Measurements from ENCODE around the gene BDH2. TPM values are rescaled to one million over a fixed set of nuclear protein-coding genes. Genes with fewer than 3 reads are reported as not detected.
A peak's percentile ranks its signal among the peaks of the same experiment; 100 is the strongest.

The BDH2 gene
- total and polyA plus RNA-seq, 2 of the 8 experiments (the other 6 are each of a cell fraction or from before 2014, with no cell fraction given) = 46.0 to 46.2 TPM

DNA sequence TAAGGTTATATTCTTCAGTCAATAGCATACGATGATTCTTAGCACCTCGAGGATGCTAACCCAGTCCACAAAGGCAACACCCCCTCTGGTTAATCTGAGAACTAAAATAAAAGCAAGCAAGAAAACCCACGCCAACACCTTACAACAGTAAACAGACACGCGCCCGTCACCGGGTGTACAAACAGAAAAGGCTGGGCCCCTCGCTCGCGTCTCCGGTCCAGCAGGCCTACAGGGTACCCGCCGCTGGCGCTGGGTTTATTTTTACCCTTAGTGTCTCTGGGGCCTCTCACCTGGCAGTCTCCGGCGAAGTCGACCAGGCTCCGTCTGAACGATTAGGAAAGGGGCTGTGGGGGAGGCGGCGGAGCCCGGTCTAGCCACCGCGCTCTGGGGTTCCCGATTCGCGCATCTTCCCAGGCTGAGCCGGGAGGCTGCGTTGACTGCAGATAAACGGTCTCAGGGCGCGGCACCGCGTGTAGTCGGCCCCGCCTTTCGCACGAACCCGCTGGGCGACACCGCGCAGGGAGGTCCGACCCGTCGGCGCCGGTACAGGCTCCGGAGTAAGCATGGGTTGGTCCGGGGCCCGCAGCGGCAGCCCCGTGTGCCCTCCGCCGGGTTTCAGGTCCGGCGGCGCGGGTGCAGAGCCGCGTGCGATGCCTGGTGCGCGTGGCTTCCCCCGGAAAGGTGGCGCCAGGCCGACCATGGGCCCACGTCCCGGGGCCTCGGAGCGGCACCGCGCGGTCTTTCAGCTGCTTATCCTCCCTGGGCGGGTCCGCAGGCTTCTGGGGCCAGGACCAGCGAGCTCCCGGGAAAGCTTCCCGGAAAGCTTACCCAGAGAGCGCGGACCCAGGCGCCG lies 23.5 kb downstream of the BDH2 start (continued):
- no peak for TF ChIP-seq SIRT6 (IDR thresholded peaks at IDR 0.05; ENCODE audit: low read length)
- no peak for TF ChIP-seq ZNF274 (IDR thresholded peaks at IDR 0.05; ENCODE audit: borderline replicate concordance, extremely low read depth, low read length)
- TF ChIP-seq EZH2 (IDR thresholded peaks at IDR 0.05; ENCODE audit: low read depth, low read length, severe bottlenecking) = peak; percentile 58
- TF ChIP-seq, protein P1, sequence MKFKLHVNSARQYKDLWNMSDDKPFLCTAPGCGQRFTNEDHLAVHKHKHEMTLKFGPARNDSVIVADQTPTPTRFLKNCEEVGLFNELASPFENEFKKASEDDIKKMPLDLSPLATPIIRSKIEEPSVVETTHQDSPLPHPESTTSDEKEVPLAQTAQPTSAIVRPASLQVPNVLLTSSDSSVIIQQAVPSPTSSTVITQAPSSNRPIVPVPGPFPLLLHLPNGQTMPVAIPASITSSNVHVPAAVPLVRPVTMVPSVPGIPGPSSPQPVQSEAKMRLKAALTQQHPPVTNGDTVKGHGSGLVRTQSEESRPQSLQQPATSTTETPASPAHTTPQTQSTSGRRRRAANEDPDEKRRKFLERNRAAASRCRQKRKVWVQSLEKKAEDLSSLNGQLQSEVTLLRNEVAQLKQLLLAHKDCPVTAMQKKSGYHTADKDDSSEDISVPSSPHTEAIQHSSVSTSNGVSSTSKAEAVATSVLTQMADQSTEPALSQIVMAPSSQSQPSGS (IDR thresholded peaks at IDR 0.05; ENCODE audit: low read length) = no peak
- TF ChIP-seq HDAC2 (IDR thresholded peaks at IDR 0.05; ENCODE audit: borderline replicate concordance in 1 of 2, low read depth in 2 of 2, low read length in 2 of 2) = no peak
- TF ChIP-seq RNF2 (IDR thresholded peaks at IDR 0.05; ENCODE audit: borderline replicate concordance, low read depth, low read length, missing control alignments, poor library complexity, severe bottlenecking) = peak; percentile 53
- peak; percentile 68 for TF ChIP-seq TAF1 (IDR thresholded peaks at IDR 0.05; ENCODE audit: low read depth, low read length)
- TF ChIP-seq TBP (IDR thresholded peaks at IDR 0.05; ENCODE audit: low read depth, low read length) = peak; percentile 42; the same call in 1 of the 2 replicates
- TF ChIP-seq GTF2F1 (IDR thresholded peaks at IDR 0.05; ENCODE audit: borderline replicate concordance, low read depth, low read length) = no peak
- TF ChIP-seq TAF7 (optimal IDR thresholded peaks at IDR 0.05; ENCODE audit: borderline replicate concordance, low read depth, low read length) = peak; percentile 51
- no peak for TF ChIP-seq GABPA (IDR thresholded peaks at IDR 0.05; ENCODE audit: borderline replicate concordance, insufficient read depth, low read length)
- no peak for TF ChIP-seq RFX5 (IDR thresholded peaks at IDR 0.05; ENCODE audit: borderline replicate concordance, low read depth, low read length)
- TF ChIP-seq CTBP2 (IDR thresholded peaks at IDR 0.05; ENCODE audit: borderline replicate concordance, insufficient read depth, insufficient read length, low read length) = peak; percentile 66
- TF ChIP-seq, protein P2, sequence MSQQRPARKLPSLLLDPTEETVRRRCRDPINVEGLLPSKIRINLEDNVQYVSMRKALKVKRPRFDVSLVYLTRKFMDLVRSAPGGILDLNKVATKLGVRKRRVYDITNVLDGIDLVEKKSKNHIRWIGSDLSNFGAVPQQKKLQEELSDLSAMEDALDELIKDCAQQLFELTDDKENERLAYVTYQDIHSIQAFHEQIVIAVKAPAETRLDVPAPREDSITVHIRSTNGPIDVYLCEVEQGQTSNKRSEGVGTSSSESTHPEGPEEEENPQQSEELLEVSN (IDR thresholded peaks at IDR 0.05) = peak; percentile 93
- peak; percentile 61 to 76; a peak in 2 of 3 replicates for TF ChIP-seq POLR2A (IDR thresholded peaks at IDR 0.05; ENCODE audit: control extremely low read depth in 1 of 2, low read depth in 2 of 2, low read length in 2 of 2)
- TF ChIP-seq NRF1 (IDR thresholded peaks at IDR 0.05; ENCODE audit: low read depth, low read length) = no peak
- no peak for TF ChIP-seq CBX8 (IDR thresholded peaks at IDR 0.05; ENCODE audit: borderline replicate concordance, low read depth, low read length)
- TF ChIP-seq POLR2AphosphoS5 (IDR thresholded peaks at IDR 0.05; ENCODE audit: low read depth, low read length) = peak; percentile 10; the same call in 1 of the 2 replicates
- TF ChIP-seq, protein P3, sequence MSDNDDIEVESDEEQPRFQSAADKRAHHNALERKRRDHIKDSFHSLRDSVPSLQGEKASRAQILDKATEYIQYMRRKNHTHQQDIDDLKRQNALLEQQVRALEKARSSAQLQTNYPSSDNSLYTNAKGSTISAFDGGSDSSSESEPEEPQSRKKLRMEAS (IDR thresholded peaks at IDR 0.05) = peak; percentile 90
- peak; percentile 95 for TF ChIP-seq ASH2L (IDR thresholded peaks at IDR 0.05; ENCODE audit: low read length)
